AG10803 (cell line): ENCODE measurements around the gene APLN.

Experiments
- DNase-seq: peaks from one replicate; pipeline ENCODE4 v3.0.0; 2010; ENCODE audit warnings: low read depth
- H3K4me3 ChIP-seq: 2 replicates; pipeline ENCODE4 v1.5.1; 2011; ENCODE audit warnings: mild to moderate bottlenecking, low read length, control low read depth
- TF ChIP-seq, protein P1 (sequence below): conservative IDR thresholded peaks from 2 replicates; pipeline ENCODE4 v1.5.1; 2011; ENCODE audit warnings: mild to moderate bottlenecking, low read length, control low read depth, inconsistent platforms

APLN gene

GRCh38 chrX:129640737-129641136 lies 14.0 kb downstream of the APLN start:
- TF ChIP-seq, protein P1, sequence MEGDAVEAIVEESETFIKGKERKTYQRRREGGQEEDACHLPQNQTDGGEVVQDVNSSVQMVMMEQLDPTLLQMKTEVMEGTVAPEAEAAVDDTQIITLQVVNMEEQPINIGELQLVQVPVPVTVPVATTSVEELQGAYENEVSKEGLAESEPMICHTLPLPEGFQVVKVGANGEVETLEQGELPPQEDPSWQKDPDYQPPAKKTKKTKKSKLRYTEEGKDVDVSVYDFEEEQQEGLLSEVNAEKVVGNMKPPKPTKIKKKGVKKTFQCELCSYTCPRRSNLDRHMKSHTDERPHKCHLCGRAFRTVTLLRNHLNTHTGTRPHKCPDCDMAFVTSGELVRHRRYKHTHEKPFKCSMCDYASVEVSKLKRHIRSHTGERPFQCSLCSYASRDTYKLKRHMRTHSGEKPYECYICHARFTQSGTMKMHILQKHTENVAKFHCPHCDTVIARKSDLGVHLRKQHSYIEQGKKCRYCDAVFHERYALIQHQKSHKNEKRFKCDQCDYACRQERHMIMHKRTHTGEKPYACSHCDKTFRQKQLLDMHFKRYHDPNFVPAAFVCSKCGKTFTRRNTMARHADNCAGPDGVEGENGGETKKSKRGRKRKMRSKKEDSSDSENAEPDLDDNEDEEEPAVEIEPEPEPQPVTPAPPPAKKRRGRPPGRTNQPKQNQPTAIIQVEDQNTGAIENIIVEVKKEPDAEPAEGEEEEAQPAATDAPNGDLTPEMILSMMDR, result no peak
- DNase-seq, result no peak
- H3K4me3 ChIP-seq, result no peak overlapping the region

- H3K4me3 ChIP-seq, result no peak overlapping the region
- TF ChIP-seq, protein P1, result no peak
- no peak for DNase-seq
Measured at GRCh38 chrX:129638917-129639316, 15.8 kb downstream of the APLN start.

GRCh38 chrX:129637217-129638109 lies 17.3 kb downstream of the APLN start:
- TF ChIP-seq, protein P1, result peak; percentile 86
- H3K4me3 ChIP-seq, result no peak overlapping the region
- peak; percentile 52 for DNase-seq

- no peak overlapping the region for H3K4me3 ChIP-seq
- DNase-seq, result no peak
- TF ChIP-seq, protein P1, result no peak
Measured at GRCh38 chrX:129636175-129636681, 18.5 kb downstream of the APLN start.

DNA sequence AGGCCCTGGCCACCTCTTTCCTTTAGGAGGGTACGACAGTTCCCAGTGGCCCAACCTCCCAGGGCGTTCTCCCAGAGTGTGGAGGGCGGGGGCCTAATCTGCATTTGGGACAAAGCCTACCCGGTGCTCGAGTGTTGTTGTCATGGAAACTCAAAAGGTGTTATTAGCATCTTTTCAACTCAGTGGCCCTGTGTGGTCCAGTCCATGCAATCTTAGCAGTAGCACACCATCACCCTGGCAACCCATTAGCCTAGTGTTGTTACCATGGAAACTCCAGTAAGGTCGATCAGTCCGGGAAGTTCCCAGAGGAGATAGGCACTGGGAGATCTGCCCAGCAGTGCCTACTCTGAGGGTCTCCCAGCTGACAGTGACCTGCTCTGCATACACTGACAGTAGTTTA lies 20.2 kb downstream of the APLN start:
- DNase-seq, result no peak
- no peak overlapping the region for H3K4me3 ChIP-seq
- TF ChIP-seq, protein P1, result no peak

- peak; percentile 36 for DNase-seq
- TF ChIP-seq, protein P1, result no peak
- no peak overlapping the region for H3K4me3 ChIP-seq
Measured at GRCh38 chrX:129632443-129632842, 22.3 kb downstream of the APLN start.

GRCh38 chrX:129631849-129632248 lies 22.9 kb downstream of the APLN start:
- DNase-seq, result no peak
- H3K4me3 ChIP-seq, result no peak overlapping the region
- TF ChIP-seq, protein P1, result no peak
